GM21723 (cell line): Measurements from ENCODE around the gene MAP2K3.
"Not testable (repeated sequence)": the region's sequence is repeated elsewhere in the genome, so short reads cannot be mapped to it uniquely, and the experiment has no call there.

ENCODE experiments used
- ATAC-seq: cut with Tn5 transposase; IDR thresholded peaks from one replicate; pipeline ENCODE4 v1.9.1; 2021; ENCODE audit warnings: mild to moderate bottlenecking, moderate library complexity; ENCODE audit not compliant: unreplicated experiment

MAP2K3 gene

GRCh38 chr17:21349358-21350050, 65.0 kb downstream of the MAP2K3 start:
- not testable (repeated sequence) for ATAC-seq

- ATAC-seq = not testable (repeated sequence)
Observed at GRCh38 chr17:21350495-21350894, 66.0 kb downstream of the MAP2K3 start.

- ATAC-seq = no peak
Observed at GRCh38 chr17:21351366-21352065, 67.0 kb downstream of the MAP2K3 start.

- ATAC-seq = no peak
Observed at GRCh38 chr17:21352221-21352980, 67.9 kb downstream of the MAP2K3 start.

- ATAC-seq = no peak
Observed at GRCh38 chr17:21352981-21353265, 68.4 kb downstream of the MAP2K3 start.

- no peak for ATAC-seq
Observed at GRCh38 chr17:21353326-21354010, 69.0 kb downstream of the MAP2K3 start.

- no peak for ATAC-seq
Observed at GRCh38 chr17:21354796-21355385, 70.4 kb downstream of the MAP2K3 start.

- no peak for ATAC-seq
Observed at GRCh38 chr17:21355586-21355985, 71.1 kb downstream of the MAP2K3 start.

GRCh38 chr17:21356537-21357127, 72.1 kb downstream of the MAP2K3 start:
- no peak for ATAC-seq

GRCh38 chr17:21357281-21357680, 72.8 kb downstream of the MAP2K3 start:
- ATAC-seq = no peak

- no peak for ATAC-seq
Observed at GRCh38 chr17:21357696-21358656, 73.5 kb downstream of the MAP2K3 start.

GRCh38 chr17:21358682-21359482, 74.4 kb downstream of the MAP2K3 start:
- ATAC-seq = no peak

- ATAC-seq = no peak
Observed at GRCh38 chr17:21359483-21359840, 75.0 kb downstream of the MAP2K3 start.

- ATAC-seq = no peak
Observed at GRCh38 chr17:21360048-21360447, 75.5 kb downstream of the MAP2K3 start.

GRCh38 chr17:21361020-21361809, 76.7 kb downstream of the MAP2K3 start:
- ATAC-seq = no peak

- no peak for ATAC-seq
Observed at GRCh38 chr17:21362331-21362931, 77.9 kb downstream of the MAP2K3 start.

- ATAC-seq = no peak
Observed at GRCh38 chr17:21363776-21364642, 79.5 kb downstream of the MAP2K3 start.
